Testis (tissue), 2 donors: ENCODE data around the gene HMCN2.

ENCODE experiments used
- POLR2A ChIP-seq: fragments of 450-650 bp; IDR thresholded peaks from one replicate; pipeline ENCODE4 v1.6.1; 2017; ENCODE audit warnings: antibody characterized with exemption, mild to moderate bottlenecking, moderate library complexity
- TF ChIP-seq, protein P1 (sequence below), 3 experiments: fragments of 450-650 bp in 2 of 3; fragments of 200-600 bp in 1 of 3; sonication (generic) in 1 of 3; IDR thresholded peaks; one replicate each; pipeline ENCODE4 v1.5.1; 2016 to 2019; ENCODE audit warnings: antibody characterized with exemption in 3 of 3, mild to moderate bottlenecking in 2 of 3, moderate library complexity in 1 of 3

DNA sequence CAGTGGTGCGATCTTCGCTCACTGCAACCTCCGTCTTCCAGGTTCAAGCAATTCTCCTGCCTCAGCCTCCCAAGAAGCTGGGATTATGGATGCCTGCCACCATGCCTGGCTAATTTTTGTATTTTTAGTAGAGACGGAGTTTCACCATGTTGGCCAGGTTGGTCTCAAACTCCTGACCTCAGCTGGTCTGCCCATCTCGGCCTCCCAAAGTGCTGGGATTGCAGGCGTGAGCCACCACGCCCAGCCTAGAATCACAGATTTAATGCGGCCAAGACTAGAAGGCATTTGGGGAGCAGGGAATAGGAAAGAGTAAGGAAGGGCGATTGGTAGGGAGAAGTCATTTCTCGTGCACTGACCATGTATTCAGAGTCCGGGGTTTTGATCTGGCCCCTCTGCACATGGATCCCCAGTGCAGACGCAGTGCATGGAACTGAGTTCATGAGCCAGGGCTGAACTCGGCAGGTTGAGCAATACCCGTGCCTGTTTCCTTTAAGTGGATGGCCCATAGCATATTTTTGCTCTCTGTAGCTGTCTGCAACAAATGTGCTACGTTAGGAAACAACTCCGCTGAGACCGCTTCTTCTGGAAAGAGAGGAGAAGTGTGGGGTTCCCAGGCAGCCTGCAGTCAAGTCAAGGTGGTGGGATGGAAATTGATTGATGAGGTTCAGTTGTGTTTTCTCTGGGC is 3.4 kb upstream of the HMCN2 start:
- TF ChIP-seq, protein P1, sequence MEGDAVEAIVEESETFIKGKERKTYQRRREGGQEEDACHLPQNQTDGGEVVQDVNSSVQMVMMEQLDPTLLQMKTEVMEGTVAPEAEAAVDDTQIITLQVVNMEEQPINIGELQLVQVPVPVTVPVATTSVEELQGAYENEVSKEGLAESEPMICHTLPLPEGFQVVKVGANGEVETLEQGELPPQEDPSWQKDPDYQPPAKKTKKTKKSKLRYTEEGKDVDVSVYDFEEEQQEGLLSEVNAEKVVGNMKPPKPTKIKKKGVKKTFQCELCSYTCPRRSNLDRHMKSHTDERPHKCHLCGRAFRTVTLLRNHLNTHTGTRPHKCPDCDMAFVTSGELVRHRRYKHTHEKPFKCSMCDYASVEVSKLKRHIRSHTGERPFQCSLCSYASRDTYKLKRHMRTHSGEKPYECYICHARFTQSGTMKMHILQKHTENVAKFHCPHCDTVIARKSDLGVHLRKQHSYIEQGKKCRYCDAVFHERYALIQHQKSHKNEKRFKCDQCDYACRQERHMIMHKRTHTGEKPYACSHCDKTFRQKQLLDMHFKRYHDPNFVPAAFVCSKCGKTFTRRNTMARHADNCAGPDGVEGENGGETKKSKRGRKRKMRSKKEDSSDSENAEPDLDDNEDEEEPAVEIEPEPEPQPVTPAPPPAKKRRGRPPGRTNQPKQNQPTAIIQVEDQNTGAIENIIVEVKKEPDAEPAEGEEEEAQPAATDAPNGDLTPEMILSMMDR (IDR thresholded peaks at IDR 0.05): no peak
- TF ChIP-seq POLR2A: no peak
